Erythroblast (primary cell): ENCODE results near the gene STARD3.

Source experiments
- GATA1 ChIP-seq: IDR thresholded peaks from 2 replicates; pipeline ENCODE4 v1.6.1; 2011; ENCODE audit warnings: low read depth, mild to moderate bottlenecking, control low read depth, low read length, moderate library complexity
- POLR2A ChIP-seq: IDR thresholded peaks from 2 replicates; pipeline ENCODE4 v1.6.1; 2011; ENCODE audit warnings: mild to moderate bottlenecking, low read length

DNA sequence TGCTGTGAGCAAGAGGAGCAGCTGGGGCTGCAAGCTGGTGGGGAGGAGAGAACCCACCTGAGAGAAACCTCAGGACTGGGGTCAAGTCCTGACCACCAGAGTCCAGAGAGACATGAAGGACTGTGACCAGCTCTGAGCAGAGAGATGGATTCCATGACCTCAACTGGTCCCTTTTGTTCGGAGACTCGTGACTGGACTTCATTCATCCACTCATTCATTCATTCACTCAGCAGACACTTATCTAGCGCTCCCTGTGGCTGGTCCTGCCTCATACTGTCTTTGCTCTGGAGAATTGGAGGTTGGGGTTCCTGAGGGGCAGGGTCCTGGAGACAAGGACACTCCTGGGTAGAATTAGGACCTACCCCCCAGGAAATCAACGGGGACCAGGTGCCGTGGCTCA, 67.0 kb downstream of the STARD3 start:
- no peak for TF ChIP-seq POLR2A
- no peak for TF ChIP-seq GATA1
